Measurements from ENCODE around the gene APCS.

DNA sequence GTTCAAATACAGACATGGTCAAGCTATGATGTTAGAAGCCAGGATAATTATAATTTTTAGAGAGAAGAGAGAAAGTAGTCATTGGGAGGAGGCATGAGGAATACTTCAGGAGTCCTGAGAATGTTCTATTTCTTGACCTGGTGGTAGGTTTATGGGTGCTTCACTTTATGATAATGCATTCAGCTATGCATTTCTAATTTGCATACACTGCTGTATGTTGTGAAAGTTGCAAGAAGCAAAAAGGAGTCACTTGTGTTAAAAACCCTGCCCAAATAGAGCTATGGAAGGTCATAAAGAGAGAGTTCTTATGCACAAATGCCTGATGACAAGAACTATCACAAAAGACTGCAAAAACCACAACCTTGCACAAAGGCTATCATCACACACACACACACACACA, 45.3 kb downstream of the APCS start:
- TF ChIP-seq, protein P1, sequence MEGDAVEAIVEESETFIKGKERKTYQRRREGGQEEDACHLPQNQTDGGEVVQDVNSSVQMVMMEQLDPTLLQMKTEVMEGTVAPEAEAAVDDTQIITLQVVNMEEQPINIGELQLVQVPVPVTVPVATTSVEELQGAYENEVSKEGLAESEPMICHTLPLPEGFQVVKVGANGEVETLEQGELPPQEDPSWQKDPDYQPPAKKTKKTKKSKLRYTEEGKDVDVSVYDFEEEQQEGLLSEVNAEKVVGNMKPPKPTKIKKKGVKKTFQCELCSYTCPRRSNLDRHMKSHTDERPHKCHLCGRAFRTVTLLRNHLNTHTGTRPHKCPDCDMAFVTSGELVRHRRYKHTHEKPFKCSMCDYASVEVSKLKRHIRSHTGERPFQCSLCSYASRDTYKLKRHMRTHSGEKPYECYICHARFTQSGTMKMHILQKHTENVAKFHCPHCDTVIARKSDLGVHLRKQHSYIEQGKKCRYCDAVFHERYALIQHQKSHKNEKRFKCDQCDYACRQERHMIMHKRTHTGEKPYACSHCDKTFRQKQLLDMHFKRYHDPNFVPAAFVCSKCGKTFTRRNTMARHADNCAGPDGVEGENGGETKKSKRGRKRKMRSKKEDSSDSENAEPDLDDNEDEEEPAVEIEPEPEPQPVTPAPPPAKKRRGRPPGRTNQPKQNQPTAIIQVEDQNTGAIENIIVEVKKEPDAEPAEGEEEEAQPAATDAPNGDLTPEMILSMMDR (IDR thresholded peaks at IDR 0.05): no peak
- no peak for TF ChIP-seq POLR2A (IDR thresholded peaks at IDR 0.05)
